COR-L47 (cell line): ENCODE results near the gene LMTK3.
"Not testable (repeated sequence)": the region's sequence is repeated elsewhere in the genome, so short reads cannot be mapped to it uniquely, and the experiment has no call there.

ENCODE experiments used
- DNase-seq: peaks from one replicate; lab custom pipeline; 2025; lab: John Stamatoyannopoulos, UW

The LMTK3 gene

DNA sequence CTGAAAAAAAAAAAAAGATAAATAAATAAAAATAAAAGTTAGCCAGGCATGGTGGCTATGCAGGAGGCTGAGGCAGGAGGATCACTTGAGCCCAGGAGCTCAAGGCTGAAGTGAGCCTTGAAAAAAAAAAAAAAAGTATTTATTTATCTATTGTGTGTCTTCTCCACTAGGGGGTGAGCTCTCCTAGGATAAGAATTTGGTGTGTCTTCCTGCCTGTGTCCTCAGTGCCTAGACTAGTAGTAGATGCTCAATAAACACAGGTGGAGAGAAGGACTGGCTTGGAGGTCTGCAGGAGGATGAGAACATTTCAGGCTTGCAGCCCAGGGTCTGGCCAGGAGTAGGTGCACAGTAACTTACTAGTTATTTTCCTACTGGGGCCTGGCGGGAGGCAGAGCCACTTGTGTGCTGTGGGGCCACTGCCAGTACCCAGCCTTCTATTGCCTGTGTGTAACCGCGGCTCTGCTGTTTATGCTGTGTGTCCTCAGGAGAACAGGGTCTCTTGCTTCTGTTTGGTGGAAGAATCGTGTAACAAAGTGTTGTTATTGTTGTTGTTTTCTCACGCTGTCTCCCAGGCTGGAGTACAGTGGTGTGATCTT, 5.4 kb downstream of the LMTK3 start:
- peak; percentile 35 for DNase-seq

GRCh38 chr19:48502350-48503018, 9.2 kb downstream of the LMTK3 start:
- no peak for DNase-seq

DNA sequence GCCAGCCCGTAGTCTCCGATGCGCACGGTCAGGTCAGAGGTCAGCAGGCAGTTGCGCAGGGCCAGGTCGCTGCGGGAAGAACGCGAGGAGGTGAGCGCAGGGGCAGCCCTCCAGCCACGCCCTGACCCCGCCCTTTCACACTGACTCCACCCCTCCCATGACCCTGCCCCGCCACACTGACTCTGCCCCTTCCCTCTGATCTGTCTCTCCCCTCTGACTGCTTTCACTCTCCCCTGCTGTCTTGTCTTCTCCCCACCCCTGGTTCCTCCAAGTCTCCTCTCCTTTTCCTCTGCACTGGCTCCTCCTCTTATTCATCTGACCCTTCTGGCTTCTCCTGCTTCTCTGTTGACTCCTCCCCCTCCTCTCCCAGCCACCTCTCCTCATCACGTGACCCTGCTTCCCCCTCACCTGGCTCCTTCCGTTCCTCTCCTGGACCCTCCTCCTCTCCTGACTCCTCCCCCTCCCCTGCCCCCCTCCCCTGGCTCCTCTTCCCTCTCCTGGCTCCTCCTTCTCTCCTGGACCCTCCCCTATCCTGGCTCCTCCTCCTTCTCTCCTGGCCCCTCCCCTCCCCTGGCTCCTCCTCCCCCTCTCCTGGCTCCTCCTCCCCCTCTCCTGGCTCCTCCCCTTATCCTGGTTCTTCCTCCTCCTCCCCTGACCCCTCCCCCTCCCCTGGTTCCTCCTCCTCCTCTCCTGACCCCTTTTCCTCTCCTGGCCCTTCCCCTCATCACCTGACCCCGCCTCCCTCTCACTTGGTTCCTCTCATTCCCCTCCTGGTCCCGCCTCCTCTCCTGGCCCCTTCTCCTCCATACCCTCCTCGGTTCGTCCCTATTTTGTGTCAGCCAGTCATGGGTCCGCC, 9.9 kb downstream of the LMTK3 start:
- DNase-seq, result peak; percentile 78

- no peak for DNase-seq
Observed at GRCh38 chr19:48500830-48501493, 10.7 kb downstream of the LMTK3 start.

DNA sequence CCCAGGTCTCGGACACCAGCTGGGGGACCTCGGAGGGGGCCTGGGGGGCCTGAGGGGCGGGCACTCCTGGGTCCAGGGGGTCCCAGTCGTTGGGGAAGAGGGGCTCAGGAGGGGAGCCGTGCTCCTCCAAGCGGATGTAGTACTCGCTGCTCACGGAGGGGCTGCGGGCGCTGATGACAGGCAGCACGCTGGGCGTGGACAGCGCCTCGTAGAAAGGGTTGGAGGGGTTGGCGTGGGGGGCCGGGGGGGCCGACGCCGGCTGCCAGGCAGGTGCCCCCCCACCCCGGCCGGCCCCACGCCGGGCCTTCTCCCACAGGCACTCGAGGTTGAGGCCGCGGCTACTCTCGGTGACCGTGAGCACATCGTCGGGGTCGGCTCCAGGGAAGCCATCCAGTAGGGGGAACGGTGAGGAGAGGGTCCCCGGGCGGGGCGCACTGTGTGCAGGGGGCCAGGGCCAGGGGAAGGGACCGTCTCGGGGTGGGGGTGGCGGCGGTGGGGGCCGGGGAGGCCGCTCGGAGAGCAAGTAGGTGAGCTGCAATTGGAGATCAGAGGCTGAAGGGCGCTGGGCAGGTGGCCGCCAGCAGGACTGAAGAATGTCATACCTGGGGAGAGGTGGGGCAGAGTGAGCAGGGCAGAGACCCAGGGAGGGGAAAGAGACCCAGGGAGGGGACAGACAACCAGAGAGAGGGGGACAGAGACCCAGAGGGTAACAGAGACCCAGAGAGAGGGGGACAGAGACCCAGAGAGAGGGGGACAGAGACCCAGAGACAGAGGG, 12.1 kb downstream of the LMTK3 start:
- DNase-seq, result no peak

DNA sequence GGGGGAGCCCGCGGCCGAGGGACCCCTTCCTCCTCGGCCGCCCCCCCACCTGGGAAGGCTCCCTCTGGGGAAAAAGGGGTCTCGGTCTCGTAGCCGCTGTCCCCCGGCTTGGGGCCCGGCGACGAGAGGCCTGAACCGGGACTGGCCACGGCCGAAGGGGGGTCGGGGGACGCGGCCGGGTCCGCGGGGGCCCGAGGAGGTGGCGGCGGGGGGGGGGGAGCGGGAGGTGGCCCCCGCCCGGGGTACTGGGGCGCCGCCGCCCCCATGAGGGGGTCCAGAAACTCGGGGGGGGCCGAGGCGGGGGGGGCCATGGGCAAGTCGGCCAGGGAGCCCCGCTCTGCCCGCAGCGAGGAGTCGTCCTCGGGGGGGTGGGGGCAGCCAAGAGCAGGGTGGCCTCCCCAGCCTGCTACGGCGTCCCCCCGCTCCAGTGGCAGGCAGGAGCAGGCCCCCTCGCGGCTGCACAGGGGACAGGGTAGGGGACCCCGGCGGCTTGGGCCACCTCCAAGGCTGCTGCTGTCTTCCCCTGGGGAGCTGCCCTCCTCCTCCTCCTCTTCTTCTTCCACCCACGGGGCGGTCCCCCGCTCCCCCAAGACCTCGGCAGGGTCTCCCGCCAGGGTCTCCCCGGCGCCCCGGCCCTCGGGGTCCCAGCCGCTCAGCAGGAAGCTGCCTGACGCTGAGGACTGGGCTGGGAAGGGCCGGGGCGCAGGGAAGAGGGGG, 12.9 kb downstream of the LMTK3 start:
- no peak for DNase-seq

DNA sequence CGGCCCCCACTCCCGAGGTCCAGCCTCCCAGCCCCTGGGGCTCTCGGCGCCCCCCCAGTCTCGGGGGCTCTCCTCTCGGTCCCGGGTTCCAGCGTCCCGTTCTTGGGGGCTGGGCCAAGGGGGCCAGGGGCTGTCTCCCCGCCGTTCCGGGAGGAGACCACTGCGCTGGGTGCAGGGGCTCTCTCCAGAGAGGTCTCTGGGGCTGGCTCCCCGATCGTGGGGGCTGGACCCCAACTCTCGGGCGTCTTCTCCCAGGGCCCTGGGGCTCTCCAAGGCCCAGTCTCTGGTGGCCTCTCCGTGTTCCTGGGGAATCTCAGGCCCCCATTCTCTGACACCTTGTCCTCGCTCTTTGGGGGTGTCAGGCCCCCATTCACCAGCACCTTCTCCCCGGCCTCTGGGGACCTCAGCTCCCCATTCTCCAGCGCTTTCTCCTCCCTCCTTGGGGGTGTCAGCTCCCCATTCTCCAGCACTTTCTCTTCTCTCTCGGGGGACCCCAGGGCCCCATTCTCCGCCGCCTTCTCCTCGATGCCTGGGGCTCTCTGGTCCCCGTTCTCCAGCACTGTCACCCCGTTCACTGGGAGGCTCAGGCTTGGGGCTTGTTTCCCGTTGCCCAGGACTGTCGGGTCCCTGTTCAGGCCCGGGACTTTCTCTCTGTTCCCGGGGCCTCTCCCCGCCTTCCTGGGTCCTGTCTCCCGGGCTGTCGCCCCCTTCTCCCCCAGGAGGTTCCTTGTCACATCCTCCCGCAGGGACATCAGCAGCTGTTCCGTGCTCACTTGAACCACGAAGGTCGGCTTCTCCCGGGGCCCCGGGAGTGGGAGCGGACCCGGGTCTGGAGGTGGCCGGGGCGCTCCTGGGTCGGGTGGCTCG, 13.7 kb downstream of the LMTK3 start:
- no peak for DNase-seq

DNA sequence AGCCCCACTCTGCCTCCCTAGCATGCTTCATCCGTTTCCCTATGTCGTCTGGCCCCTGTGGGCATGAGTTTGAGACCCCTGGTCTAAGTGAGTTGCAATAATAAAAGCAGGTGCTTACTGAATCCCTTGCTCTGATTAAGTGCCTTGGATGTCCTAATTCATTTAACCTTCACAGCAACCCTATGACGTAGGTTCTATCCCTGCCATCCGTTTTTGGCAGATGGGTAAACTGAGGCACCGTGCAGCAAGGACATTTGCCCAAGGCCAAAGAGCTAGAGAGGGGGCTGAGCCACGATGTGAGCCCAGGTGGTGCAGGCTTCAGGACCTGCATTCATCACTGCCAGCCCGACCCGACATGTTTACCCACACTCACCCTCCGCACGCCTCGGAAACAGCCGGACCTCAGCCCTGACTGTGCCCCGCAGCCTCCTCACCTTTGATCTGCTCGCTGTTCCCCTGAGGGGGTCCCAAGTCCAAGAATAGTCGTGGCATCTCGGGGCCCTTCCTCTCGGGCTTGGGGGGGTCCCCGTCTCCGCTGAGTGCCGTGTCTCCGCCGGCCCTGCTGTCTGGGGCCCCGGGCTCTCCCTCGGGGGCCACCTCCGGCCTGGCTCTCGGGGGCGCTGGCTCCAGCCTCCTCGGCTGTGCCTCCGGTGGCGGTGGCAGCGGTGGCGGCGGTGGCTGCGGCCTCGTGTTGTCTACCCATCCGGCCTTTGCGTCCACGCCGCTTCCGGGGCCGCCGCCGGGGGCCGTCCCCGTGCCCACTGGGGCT, 14.5 kb downstream of the LMTK3 start:
- DNase-seq, result no peak

DNA sequence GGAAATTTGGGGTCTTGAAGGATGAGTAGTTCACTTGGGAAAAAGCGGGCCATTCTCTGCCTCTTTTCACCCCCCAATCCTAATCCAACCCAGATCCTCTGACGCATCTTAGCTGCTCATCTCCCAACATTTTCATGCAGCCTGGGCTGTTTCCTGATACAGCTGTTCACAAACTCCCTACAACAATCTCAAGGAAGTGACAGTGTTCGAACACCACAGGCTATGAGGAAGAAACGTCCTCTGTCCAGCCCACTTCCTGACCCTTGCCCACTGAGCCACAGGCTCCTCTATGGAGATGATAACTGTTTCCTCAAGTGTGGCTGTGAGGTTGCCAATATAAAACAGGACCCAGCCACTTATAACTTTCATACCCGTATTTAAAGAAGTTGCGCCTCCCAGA, 16.2 kb downstream of the LMTK3 start:
- DNase-seq, result no peak

GRCh38 chr19:48493718-48494401, 17.8 kb downstream of the LMTK3 start:
- DNase-seq, result no peak

DNA sequence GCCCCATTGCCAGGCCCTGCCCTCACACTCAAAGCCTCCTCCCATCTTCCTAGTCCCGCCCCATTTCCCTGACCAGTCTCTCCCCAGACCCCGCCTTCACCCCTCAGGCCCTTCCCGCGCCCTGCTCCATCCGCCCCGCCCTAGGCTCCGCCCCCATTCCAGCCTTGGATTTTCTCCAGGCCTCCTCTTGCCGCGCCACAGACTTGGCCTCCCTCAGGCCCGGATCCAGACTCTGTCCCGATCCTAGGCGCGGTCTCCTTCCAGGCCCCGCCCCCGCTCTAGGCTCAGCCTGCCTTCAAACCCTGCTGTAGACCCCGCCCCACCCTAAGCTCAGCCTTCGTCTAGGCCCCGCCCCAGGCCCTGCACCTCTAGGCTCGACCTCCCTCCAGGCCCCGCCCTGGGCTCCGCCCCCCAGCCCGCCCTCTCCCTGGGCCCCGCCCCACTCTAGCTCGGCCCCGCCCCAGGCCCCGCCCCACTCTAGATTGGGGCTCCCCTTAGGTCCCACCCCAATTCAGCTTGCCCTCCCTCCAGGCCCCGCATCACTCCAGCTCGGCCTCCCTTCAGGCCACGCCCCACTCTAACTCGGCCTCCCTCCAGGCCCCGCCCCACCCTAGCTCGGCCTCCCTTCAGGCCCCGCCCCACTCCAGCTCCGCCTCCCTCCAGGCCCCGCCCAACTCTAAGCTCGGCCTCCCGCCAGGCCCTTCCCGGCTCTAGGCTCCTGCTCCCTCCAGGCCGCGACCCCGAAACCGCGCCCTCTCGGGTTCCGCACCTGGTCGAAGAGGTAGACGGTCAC, 18.5 kb downstream of the LMTK3 start:
- DNase-seq, result no peak

DNA sequence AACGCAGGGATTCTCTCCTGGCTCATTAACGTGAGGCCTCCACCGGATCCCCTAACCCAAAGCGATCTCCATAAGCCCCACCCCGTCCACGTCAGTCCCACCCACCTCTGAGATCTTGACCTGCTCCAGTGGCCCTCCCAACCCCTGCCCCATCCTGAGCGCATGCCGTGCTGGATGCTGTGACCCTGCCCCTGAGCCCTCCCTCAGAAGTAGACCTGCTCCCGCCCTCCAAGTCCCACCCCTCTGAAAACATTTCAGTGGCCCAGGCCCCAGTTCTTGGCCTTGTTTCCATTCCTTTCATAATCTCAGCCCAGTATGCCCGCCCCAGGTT, 19.9 kb downstream of the LMTK3 start:
- no peak for DNase-seq

GRCh38 chr19:48490981-48491792, 20.4 kb downstream of the LMTK3 start:
- DNase-seq, result peak; percentile 39

- peak; percentile 34 for DNase-seq
Observed at GRCh38 chr19:48489608-48490216, 21.9 kb downstream of the LMTK3 start.

GRCh38 chr19:48488478-48488877, 23.2 kb downstream of the LMTK3 start:
- DNase-seq, result not testable (repeated sequence)

DNA sequence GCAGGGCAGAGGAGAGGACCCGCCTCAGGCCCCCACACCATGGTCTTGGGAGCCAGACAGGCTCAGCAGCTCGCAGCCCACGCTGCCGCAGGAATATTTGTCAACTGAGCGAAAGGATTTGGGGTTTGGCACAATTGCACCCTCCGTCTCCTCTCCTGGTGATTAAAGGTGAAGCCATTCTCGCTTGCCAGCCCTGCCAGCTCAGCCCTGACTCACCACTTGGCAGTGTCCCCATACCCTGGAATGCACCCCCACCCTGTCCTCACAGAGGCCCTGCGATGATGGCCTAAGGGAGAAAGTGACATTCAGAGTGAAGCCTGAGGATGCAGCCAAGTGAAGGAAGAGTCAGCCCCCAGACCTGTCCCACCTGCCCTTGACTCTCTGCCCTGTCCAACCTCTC, 23.7 kb downstream of the LMTK3 start:
- DNase-seq, result no peak

DNA sequence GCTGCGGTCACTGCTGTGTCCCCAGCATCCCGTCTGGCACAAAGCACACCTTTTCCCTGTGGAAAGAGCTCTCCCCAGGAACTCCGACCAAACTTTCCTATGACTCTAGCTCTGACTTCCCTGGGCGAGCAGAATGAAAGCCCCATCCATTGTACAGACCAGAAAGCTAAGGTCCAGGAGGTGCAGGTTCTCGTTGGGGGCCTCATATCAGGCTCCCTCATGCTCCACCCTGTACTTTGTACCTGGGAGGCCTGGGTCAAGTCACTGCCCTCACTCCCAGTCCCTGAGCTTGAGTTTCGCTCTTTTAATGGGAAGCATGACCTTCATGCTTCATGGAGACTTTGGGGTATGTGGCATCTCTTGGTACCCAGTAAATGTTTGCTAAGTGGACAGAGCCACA, 24.1 kb downstream of the LMTK3 start:
- no peak for DNase-seq
